Measurements from ENCODE around the gene NEAT1.

NEAT1 gene

DNA sequence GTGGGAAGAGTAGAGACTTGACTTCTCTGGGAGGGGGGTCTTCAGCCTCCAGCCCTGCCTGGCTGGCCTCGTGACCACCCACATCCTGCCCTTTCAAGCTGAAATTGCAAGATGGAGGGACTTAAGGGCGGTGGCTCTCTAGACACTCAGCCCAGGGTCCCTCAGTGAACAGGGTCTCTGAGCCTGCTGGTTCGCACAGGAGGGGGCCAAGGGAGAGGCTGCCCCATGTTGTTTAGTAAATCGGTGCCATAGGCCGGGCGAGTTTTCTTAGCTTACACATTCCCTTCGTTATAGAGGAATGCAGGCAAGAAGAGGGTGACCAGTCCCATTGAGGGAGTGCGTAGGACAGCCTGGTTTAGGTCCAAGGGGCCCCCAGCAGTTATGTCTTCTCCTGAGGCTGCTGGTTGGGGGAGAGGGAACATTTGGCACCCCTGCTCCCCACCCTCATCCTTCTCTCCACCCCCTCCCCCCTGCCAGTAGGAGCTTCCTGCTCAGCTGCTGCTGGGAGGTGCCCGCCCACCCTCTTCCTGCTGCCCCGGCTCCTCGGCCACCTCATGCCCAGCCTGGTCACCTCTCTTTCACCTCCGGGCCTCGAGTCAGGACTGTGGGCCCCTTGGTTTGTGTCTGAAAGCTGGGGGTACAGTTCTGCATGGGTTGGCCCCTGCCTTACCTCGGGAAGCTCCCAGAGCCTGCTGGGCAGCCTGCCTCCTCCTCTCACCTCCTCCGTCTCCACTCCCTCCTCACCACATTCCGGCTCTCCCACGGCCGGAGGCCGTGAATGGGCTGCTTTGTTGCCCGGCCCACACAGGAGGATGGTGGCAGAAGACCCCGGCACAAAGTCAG, 32.3 kb upstream of the NEAT1 start:
- no peak overlapping the region; the same call in 1 of the 2 replicates for H3K4me2 ChIP-seq (ENCODE audit: low read depth, low read length)
- TF ChIP-seq EZH2phosphoT487 (IDR thresholded peaks at IDR 0.05; ENCODE audit: low read length) (no peak), EZH2 (optimal IDR thresholded peaks at IDR 0.05; ENCODE audit: low read depth, low read length) (no peak)
- TF ChIP-seq, protein P1, sequence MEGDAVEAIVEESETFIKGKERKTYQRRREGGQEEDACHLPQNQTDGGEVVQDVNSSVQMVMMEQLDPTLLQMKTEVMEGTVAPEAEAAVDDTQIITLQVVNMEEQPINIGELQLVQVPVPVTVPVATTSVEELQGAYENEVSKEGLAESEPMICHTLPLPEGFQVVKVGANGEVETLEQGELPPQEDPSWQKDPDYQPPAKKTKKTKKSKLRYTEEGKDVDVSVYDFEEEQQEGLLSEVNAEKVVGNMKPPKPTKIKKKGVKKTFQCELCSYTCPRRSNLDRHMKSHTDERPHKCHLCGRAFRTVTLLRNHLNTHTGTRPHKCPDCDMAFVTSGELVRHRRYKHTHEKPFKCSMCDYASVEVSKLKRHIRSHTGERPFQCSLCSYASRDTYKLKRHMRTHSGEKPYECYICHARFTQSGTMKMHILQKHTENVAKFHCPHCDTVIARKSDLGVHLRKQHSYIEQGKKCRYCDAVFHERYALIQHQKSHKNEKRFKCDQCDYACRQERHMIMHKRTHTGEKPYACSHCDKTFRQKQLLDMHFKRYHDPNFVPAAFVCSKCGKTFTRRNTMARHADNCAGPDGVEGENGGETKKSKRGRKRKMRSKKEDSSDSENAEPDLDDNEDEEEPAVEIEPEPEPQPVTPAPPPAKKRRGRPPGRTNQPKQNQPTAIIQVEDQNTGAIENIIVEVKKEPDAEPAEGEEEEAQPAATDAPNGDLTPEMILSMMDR (IDR thresholded peaks at IDR 0.05; ENCODE audit: low read length): no peak
- peaks cover 79% of the 10 kb centered on the region for H3K79me2 ChIP-seq (ENCODE audit: low read length)
- H4K20me1 ChIP-seq (ENCODE audit: insufficient read depth, low read length): no peaks in the 10 kb centered on the region
- DNase-seq: no peak
- H3K27ac ChIP-seq (ENCODE audit: low read length): no peak overlapping the region
- no peaks in the 10 kb centered on the region for H3K9me3 ChIP-seq (replicated peaks; ENCODE audit: insufficient read depth, low read length)
- no peaks in the 10 kb centered on the region for H3K9me2 ChIP-seq (replicated peaks; ENCODE audit: insufficient read depth, low read length)
- H2AFZ ChIP-seq (ENCODE audit: low read length): no peak overlapping the region
- no peaks in the 10 kb centered on the region for H3K36me3 ChIP-seq (replicated peaks; ENCODE audit: insufficient read depth, low read length)
- H3K4me3 ChIP-seq (ENCODE audit: low read length): no peak overlapping the region
- peaks cover 20% of the 10 kb centered on the region for H3F3A ChIP-seq (ENCODE audit: insufficient read depth, low read length)
- H3K4me1 ChIP-seq (ENCODE audit: low read length): peaks cover 22% of the 10 kb centered on the region
- H3K9ac ChIP-seq (ENCODE audit: low read length): no peak overlapping the region
- H3K27me3 ChIP-seq (replicated peaks; ENCODE audit: insufficient read depth, low read length): no peaks in the 10 kb centered on the region

DNA sequence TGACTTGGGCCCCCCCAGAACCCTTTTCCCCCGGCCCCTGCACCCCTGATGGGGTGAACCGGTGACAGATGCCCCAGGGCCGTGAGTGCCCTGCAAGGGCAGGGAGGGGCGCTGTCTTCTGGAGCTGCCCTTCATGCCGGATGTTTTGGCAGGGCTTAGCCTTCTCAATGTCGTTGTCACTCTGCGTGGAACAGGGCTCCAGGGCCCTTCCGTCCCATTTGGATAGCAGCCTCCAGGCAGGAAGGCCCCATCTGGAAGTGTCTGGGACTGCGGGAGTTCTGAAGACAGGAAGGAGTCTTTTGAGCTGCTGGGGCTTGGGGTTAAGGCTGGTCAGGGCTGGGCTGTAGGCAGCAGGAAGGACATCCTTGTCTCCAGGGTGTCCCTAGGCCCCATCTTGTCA, 31.6 kb upstream of the NEAT1 start:
- Histone ChIP-seq H3K79me2 (ENCODE audit: low read length) (peaks cover 79% of the 10 kb centered on the region), H3K4me2 (ENCODE audit: low read depth, low read length) (no peak overlapping the region), H3K9ac (ENCODE audit: low read length) (no peak overlapping the region), H3K36me3 (replicated peaks; ENCODE audit: insufficient read depth, low read length) (no peaks in the 10 kb centered on the region), H4K20me1 (ENCODE audit: insufficient read depth, low read length) (no peaks in the 10 kb centered on the region), H3K27me3 (replicated peaks; ENCODE audit: insufficient read depth, low read length) (no peaks in the 10 kb centered on the region), H3K4me3 (ENCODE audit: low read length) (no peak overlapping the region), H3K27ac (ENCODE audit: low read length) (no peak overlapping the region), H3K9me2 (replicated peaks; ENCODE audit: insufficient read depth, low read length) (no peaks in the 10 kb centered on the region), H3K9me3 (replicated peaks; ENCODE audit: insufficient read depth, low read length) (no peaks in the 10 kb centered on the region), H3K4me1 (ENCODE audit: low read length) (peaks cover 21% of the 10 kb centered on the region), H3F3A (ENCODE audit: insufficient read depth, low read length) (peaks cover 17% of the 10 kb centered on the region), H2AFZ (ENCODE audit: low read length) (no peak overlapping the region)
- TF ChIP-seq, protein P1 (IDR thresholded peaks at IDR 0.05; ENCODE audit: low read length): no peak
- TF ChIP-seq EZH2 (optimal IDR thresholded peaks at IDR 0.05; ENCODE audit: low read depth, low read length) (no peak), EZH2phosphoT487 (IDR thresholded peaks at IDR 0.05; ENCODE audit: low read length) (no peak)
- DNase-seq: no peak

DNA sequence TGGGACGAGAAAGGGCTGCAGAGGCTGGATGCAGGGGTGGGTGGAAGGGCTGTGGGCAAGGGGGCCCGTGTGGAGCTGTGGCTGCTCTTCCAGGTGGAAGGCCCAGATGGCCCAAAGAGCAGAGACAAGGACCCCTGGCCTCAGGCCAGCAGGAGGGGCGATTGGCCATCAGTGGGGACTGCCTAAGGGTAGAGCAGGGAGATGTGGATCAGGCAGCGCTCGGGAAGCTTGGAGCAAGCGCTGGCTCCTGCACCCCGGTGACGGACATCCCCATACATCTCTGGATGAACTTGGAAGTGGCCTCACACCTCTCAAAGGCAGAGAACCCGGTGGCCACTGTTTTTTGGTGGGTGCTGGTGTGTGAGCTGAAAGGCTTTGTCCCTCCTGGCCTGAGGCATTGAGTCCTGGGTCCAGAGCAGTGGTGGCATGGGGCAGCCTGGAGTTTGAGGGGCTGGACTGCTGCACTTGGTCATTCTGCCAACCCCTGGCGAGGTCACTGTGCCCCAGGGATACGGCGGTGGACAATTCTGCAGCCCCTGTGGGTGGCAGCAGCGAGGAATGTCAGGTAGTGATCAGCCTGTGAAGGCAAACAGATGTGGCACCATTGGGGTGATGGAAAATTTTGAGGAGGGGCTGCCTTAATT, 30.3 kb upstream of the NEAT1 start:
- no peaks in the 10 kb centered on the region for H3K27me3 ChIP-seq (replicated peaks; ENCODE audit: insufficient read depth, low read length)
- peaks cover 69% of the 10 kb centered on the region for H3K79me2 ChIP-seq (ENCODE audit: low read length)
- no peak for DNase-seq
- TF ChIP-seq, protein P1 (IDR thresholded peaks at IDR 0.05; ENCODE audit: low read length): no peak
- TF ChIP-seq EZH2phosphoT487 (IDR thresholded peaks at IDR 0.05; ENCODE audit: low read length) (no peak), EZH2 (optimal IDR thresholded peaks at IDR 0.05; ENCODE audit: low read depth, low read length) (no peak)
- H3K9me2 ChIP-seq (replicated peaks; ENCODE audit: insufficient read depth, low read length): no peaks in the 10 kb centered on the region
- H2AFZ ChIP-seq (ENCODE audit: low read length): no peak overlapping the region
- H3K4me1 ChIP-seq (ENCODE audit: low read length): peaks cover 18% of the 10 kb centered on the region
- H4K20me1 ChIP-seq (ENCODE audit: insufficient read depth, low read length): no peaks in the 10 kb centered on the region
- H3F3A ChIP-seq (ENCODE audit: insufficient read depth, low read length): peaks cover 12% of the 10 kb centered on the region
- no peaks in the 10 kb centered on the region for H3K36me3 ChIP-seq (replicated peaks; ENCODE audit: insufficient read depth, low read length)
- H3K4me3 ChIP-seq (ENCODE audit: low read length): no peak overlapping the region
- H3K4me2 ChIP-seq (ENCODE audit: low read depth, low read length): no peak overlapping the region
- H3K9ac ChIP-seq (ENCODE audit: low read length): no peak overlapping the region
- H3K27ac ChIP-seq (ENCODE audit: low read length): no peak overlapping the region
- H3K9me3 ChIP-seq (replicated peaks; ENCODE audit: insufficient read depth, low read length): no peaks in the 10 kb centered on the region
